NK-92 (cell line): ENCODE measurements around the gene MUC20.
"Not testable (repeated sequence)": the region's sequence is repeated elsewhere in the genome, so short reads cannot be mapped to it uniquely, and the experiment has no call there.

ENCODE experiments used
- DNase-seq: peaks from one replicate; lab custom pipeline; 2025; ENCODE audit not compliant: unreplicated experiment; lab: John Stamatoyannopoulos, UW

Gene MUC20

DNA sequence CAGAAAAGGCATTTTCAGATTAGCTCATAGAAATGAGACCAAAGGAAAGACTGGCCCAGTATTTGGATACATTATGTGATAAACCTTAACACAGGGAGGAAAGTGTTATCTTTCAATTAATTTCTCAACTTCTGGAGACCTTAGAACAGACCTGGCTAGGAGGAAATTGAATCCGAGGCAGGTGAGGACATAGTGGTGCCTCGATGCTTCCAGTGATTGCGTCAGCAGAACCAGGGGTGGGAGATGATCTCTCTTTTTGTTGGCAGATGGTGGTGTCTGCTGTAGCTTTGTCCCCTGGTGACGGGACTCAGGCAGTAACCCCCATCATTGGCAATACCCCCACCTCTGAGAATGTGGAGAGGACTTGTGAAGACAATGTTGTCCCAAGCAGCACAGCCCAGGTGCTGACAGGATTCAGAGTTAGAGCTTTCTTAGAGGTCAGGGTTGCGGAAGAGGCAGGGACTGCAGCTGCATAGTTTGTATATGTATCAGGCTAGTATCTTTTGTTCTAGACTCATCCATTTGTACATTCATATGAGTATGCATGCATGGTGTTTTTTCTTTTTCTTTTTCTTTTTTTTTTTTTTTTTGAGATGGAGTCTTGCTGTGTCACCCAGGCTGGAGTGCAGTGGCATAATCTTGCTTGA is 27.9 kb upstream of the MUC20 start:
- DNase-seq, result no peak

DNA sequence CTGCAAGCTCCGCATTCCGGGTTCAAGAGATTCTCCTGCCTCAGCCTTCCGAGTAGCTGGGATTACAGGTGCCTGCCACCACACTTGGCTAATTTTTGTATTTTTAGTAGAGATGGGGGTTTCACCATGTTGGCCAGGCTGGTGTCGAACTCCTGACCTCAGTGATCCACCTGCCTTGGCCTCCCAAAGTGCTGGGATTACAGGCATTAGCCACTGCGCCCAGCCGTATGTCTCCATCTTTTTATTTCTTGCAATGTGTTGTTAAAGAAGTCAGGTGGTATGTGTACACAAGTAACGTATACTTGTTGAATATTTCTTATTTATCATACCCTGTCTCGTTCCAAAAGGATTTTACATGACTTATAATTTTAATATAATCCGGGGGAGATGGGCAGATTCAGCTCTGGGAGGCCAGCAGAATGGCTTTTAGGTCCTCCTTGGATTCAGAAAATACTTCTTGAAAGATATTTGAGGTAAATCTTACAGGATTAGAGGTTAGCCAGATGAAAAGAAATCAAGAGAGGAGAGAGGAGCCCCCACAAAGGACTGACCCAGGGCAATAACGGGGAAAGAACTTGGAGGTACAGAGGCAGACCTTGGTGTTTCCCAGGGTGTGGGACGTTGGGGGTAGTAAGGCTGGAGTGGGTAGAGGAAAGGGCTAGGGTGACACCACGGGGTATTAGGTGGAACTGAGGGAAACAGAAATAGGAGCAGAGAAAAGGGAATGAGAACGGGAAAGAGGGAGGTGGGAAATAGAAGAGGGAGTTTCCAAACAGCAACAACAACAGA is 27.2 kb upstream of the MUC20 start:
- DNase-seq, result no peak

DNA sequence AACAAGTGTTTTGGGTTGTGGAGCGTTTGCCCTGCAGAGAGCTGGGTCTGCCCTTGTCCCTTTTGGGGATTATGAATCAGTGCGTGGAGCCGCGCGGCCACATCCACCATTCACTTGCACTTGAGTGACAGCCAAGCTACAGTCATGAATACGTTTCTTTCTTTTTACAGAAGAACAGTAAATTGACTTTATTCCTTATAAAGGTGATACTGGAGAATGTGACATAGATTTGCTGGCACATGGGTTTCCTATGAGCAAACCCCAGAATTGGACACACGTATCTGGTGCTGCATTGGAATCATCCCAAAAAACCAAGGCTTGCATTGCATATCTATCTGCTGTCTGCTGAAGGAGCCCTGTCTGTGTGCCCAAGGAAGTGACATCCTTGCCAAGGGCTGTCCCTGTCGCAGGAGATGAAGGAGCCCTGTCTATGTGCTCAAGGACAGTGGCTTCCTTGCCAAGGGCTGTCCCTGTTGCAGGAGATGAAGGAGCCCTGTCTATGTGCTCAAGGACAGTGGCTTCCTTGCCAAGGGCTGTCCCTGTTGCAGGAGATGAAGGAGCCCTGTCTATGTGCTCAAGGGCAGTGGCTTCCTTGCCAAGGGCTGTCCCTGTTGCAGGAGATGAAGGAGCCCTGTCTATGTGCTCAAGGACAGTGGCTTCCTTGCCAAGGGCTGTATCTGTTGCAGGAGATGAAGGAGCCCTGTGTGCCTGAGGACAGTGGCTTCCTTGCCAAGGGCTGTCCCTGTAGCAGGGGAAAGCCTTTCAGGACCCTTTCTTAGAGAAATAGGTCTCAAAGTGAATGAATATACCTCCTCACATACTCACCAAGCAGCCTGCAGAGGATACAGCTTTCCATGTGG is 26.3 kb upstream of the MUC20 start:
- DNase-seq, result not testable (repeated sequence)

DNA sequence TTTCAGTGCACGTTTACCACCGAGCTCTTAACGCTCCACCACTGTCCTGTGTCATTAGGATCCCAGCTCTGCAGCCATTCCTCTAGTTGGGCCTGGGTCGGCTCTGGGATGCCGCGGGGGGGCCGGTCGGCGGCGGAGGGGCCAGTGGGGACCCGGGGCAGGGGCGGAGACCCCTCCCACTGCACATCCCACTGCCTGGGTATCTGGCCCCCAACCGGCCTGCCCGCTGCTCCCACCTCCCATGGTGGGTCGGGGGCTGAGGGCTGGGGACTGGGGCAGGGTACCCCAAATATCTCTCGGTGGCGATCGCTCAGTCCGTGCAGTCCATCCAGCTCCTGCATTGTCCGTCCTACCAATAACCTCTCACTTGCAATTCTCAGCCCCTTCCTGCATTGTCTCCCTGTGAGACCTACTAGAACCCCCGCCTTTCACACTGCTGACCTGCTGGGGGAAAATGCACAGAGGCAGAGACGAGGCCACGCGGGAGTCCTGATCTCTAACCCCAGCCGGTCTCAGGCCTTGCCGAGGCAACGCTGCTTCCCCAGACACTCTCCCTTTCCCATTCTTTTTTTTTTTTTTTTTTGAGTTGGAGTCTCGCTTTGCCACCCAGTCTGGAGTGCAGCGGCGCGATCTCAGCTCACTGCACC is 24.0 kb upstream of the MUC20 start:
- no peak for DNase-seq

DNA sequence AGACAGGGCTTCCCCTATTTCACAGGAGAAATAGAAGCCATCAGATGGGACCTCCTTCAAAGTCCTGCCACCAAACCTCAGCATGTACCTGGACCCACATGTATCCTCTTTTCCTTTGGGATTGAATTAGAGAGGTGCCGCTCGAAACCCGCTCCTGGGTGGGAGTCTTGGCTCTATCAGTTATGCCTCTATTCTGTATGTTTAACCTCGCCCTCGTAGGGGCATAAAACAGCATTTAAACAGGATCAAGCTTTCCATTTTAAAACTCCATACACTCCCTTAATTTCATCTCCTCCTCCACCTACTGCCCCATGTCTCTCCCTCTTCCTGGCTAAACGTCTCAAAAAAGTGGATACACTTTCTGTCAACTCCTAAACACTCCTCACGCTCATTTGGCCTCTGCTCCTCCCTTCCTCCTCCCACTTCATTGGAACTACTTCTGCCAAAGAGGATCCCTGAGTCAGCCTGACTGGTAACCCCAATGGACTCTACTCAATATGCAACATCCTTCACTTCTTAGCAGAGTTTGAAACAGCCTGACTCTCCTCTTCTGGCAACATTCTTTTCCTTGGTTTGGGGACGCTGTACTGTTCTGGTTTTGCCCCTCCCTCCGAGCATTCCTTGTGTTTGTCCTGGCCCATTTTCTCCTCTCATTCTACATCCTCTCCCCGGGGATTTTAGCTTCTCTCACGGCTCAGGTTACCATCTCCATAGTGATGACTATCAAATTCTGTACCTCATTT is 23.0 kb upstream of the MUC20 start:
- no peak for DNase-seq

DNA sequence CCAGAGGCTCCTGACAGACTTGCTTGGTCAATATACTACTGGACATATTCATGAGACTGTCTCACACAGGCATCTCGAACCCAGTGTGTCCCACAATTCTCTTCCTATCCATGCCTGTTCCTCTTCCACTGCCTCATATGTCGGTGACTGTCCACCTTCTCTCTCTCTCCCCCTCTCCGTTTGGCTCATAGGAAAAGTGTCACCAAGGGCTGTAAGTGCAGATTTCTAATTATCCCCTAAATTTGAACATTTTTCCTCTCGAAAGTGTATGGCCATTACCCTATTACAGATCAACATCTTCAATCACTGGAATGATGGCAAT is 22.5 kb upstream of the MUC20 start:
- no peak for DNase-seq

DNA sequence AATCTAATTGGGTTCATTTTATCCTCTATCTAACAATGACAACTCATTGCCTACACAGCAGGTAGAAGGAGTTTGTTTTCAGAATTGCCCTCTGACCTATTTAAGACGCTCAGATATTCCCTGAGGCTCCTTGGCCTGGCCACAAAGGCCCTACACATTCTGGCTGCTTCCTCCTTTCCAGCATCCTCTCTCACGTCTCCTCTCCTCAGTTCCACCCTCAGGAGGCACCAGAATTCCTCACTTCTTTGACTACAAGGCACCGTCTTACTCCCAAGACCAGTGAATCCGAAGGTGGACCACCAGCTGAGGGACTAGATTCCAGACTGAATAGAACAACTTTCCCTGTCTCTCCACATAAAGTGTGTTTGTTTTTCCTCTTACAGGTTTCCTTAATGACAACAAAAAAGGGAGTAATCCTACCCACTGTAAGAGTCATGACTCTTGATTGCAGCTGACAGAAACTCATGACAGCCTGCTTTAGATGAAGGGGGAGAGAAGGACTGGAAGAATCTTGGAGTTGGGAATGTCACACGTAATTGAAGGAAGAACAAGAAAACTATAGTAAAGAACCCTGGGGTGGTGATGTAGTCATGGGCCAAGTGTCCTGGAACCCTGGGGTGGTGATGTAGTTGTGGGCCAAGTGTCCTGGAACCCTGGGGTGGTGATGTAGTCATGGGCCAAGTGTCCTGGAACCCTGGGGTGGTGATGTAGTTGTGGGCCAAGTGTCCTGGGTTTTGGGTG is 22.0 kb upstream of the MUC20 start:
- DNase-seq, result no peak

DNA sequence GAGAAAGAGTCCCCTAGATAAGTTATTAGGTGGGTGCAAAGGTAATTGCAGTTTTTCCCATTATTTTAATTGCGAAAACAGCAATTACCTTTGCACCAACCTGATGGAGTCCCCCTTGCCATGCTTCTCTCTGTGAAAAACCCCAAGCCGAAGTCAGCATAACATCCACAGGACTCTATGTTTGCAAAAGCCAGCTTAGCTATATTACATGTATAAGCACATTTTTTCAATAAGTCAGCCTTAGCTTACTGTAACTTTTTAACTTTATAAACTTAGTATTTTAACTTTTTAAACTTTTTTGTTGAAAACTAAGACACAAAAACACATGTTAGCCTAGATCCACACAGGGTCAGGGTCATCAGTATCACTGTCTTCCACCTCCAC is 21.4 kb upstream of the MUC20 start:
- no peak for DNase-seq

DNA sequence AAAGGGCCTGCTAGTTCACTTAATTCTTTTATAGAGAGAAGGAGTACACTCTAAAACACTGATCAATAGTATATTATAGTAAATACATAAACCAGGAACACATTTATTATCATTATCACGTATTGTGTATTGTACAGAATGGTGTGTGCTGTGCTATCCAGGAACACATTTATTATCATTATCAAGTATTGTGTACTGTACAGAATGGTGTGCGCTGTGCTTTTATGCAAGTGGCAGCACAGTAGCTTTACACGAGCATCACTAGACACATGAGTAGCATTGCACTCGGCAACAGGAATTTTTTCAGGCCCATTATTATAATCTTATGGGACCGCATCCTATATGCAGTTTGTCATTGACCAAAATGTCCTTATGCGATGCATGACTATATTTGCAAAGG is 20.9 kb upstream of the MUC20 start:
- no peak for DNase-seq

DNA sequence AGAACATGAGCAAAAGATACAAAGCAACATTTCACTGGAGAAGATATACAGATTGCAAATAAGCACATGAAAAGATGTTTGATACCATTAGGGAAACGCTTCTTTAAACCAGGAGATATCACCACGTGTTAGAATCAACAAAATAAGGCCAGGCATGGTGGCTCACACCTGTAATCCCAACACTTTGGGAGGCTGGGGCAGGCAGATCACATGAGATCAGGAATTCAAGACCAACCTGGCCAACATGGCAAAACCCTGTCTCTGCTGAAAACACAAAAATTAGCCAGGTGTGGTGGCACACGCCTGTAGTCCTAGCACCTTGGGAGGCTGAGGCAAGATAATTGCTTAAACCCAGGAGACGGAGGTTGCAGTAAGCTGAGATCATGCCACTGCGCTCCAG is 20.5 kb upstream of the MUC20 start:
- DNase-seq, result no peak

DNA sequence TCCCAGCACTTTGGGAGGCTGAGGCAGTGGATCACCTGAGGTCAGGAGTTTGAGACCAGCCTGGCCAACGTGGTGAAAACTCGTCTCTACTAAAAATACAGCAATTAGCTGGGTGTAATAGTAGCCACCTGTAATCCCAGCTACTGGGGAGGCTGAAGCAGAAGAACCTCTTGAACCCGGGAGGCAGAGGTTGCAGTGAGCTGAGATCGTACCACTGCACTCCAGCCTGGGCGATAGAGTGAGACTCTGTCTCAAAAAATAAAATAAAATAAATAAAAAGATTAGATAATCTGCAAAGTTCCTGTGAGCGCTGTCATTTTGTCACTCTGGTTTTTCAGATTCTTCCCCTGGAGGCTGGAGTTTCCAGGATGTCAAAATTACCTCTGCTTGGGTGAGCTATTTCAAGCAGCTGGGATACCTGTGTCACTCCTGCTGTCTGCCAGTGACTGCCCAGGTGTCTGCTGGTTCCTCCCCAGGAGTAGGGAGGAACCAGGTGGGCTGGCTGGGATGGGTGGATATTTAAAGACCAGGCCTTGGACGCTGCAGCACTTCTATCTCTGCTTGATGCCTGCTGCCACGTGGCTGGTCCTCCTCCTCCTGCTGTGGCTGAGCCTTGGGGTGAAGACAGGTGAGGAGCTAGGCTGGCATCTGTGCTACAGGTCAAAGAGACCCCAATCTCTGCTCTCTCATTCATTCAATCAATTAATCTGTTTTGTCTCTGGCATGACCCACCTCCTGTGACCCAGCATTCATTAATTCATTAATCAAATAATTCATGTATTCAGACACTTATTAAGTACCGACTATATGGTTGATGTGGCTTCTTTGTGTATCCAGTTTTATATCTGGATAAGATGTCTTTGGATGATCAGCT is 19.5 kb upstream of the MUC20 start:
- DNase-seq, result no peak

DNA sequence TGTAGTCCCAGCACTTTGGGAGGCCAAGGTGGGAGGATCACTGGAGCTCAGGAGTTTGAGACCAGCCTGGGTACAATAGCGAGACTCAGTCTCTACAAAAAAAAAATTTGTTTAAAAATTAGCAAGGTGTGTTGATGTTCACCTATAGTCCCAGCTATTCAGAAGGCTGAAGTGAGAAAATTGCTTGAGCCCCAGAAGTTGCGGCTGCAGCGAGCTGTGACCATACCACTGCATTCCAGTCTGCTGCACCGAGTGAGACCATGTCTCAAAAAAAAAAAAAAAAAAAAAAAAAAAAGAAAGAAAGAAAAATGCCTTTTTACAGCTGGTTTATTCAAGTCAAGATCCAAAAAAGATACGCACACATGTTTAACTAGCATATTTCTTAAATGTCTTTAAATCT is 17.0 kb upstream of the MUC20 start:
- no peak for DNase-seq

DNA sequence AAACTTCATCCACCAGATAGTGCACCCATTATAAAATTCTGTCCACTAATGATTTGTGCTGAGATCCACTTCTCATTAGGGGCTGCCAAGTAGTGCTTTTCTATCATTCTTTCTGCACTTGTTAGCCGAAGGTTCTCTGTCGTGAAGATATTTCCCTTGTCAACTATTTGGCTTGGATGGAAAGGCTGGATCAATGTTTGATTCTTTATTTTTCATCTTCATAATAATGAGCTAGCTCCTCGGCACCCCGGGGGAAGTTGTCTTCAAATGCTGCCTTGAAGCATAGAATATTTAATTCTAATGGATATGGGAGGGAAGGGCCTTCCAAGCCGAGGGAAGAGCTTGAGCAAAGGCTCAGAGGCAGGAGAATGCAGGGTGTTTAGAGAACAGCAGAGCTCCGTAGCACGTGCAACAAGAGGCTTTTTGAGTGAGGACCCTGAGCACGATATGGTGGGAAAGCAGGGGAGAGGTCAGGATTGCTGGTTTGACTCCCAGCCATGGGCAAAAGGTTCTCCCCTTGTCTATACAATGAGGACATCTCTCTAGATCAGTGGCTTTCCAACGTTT is 16.3 kb upstream of the MUC20 start:
- DNase-seq, result no peak

DNA sequence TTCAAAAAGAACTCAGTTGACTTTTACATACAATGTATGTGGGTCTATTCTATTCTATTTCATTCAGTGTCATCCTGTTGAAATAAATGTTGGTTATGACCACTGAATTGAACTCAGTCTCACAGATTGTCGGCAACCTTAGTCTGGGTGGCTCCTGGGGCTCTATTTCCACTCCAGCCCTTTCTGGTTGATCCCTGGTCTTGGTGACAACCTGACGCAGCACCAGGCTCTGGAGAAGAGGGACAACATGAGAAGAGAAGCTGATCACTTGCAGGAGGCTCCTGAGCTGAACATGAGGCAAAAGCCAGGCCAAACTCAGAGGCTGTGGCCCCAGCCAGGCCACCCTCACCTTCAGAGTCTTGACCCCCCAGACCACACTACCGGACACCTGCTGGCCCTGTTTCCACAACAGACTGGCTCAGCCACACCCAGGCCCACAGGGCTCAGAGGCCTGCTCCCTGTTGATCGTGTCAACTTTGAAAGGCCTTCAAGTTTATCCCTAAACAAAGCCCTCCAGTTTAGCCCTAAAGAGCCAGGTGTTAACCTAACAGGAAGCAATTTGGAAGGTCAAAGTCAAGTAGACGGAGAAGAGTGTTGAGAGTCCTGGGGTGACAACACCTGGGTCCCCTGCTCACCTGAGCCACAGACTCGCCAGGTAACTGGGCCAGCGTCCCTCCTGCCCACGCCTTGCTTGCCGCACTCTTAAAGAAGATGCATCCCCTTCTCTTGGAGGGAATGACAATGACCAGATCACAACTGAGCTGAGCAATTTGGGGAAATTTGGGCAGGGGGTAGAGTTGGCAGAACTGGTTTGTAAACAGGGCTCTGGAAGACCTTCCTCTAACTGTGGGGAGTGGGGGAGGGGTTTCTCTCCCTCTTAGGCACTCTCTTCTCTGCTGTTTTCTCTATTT is 15.4 kb upstream of the MUC20 start:
- DNase-seq, result no peak

DNA sequence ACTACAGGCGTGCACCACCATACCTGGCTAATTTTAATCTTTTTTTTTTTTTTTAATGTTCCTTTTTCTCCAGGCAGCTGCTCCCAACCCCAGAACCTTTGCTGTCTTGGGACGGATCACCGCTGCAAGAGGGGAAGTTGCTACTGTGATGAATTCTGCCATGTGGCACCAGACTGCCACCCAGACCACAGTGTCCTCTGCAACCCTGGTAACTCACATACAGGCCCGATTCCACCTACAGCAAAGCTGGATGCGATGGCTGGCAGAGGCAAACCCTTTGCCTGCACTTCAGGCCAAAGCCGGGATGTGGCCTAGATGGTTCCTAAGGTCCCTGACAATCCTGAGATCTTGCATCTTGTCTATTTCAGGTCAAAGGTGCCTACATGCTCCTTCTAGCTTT is 12.7 kb upstream of the MUC20 start:
- DNase-seq, result no peak

DNA sequence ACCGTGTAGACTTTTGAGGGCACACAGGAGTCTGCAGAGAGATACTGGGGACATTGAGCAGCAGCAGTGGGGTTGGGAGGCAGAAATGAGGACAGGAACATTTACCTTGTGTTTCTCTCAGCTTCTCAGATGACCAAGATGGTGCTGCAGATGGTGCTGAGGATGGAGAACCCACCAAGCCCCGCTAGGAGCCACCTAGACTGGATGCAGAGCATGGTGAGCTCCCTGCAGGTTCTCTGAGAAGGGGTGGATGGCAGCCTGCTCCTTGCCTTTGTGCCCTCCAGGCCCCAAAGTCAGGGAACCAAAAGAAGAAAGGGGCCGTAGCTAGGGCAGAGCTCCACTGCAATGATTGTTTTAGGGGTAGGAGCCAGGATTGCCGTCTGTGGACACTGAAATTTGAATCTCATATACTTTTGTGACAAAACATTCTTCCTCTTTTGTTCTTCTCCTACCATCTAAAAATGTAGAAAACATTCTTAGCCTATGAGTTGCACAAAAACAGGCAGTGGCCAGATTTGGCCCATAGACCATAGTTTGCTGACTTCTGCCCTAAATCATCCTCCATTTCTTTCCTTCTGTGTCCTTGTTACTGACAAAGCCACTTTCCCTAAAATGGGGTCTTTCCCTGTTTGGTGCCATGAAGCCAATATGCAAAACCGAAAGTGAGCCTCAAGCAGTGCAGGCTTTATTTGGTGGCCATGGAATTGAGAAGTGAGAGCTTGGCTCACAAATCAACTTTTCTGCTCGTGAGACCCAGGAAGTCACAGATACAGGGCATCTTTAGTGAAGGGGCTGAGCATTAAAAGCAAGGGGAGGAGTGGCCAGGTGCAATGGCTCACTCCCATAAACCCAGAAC is 11.9 kb upstream of the MUC20 start:
- no peak for DNase-seq

DNA sequence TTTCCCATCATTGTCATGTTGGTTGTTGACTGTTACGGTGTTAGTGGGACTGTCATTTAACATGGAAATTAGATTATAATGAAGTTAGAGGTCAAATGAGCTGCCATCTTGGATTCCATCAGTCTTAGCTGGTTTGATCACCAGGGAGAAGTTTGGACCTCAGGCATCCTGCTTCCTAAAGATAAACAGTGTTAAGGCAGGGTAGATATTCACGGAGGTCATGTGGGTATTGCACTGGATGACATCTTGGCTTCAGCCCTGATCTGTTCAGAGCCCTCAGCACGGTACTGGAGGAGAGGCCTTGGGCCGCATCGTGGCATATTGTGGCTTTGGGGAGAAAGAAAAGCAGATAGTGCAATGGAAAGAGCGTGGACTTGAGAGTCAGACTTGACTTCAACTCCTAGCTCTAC is 11.1 kb upstream of the MUC20 start:
- no peak for DNase-seq
